Mucosa of descending colon (tissue), 3 donors: Measurements from ENCODE around the gene ALDH3A1. TPM values are rescaled to one million over a fixed set of nuclear protein-coding genes. Genes with fewer than 3 reads are reported as not detected.

Experiments used
- ATAC-seq: fragments of 200-7000 bp; cut with Tn5 transposase; one replicate; pipeline ENCODE4 v1.9.1; 2020; ENCODE audit warnings: mild to moderate bottlenecking, moderate library complexity
- DNase-seq, 3 donors: peaks; one replicate each; pipeline ENCODE4 v3.0.0-alpha.2; 2020
- H3K36me3 ChIP-seq: fragments of 200-600 bp; one replicate; pipeline ENCODE4 v1.8.0; 2021; ENCODE audit warnings: low read depth, mild to moderate bottlenecking
- H3K4me1 ChIP-seq: fragments of 200-600 bp; one replicate; pipeline ENCODE4 v1.8.0; 2021; ENCODE audit warnings: low read depth, mild to moderate bottlenecking
- H3K4me3 ChIP-seq: fragments of 200-600 bp; one replicate; pipeline ENCODE4 v1.8.0; 2021; ENCODE audit warnings: mild to moderate bottlenecking
- H3K9me3 ChIP-seq: fragments of 200-600 bp; one replicate; pipeline ENCODE4 v1.8.0; 2021; ENCODE audit warnings: mild to moderate bottlenecking
- CTCF ChIP-seq: fragments of 200-600 bp; IDR thresholded peaks from one replicate; pipeline ENCODE4 v1.8.0; 2022; ENCODE audit warnings: antibody characterized with exemption, mild to moderate bottlenecking
- intact Hi-C, 2 donors: fragments of 100-400 bp; cut with DNase I in 1 of 2; cut with micrococcal nuclease in 1 of 2; formaldehyde crosslinking; loops; one replicate each; pipeline versions ENCODE4 v1.11.0 to v1.11.1; 2022; cut with DNase I, micrococcal nuclease
- total RNA-seq, 3 donors: library from RNA; stranded (reverse); fragmentation: NEBNext Ultra II Directional in 2 of 3; extraction: Animal tissue kit (Norgen Biotek cat#: 25700) in 2 of 3; gene quantifications; one replicate each; pipeline versions ENCODE4 v1.2.1 to v1.2.4, GENCODE V29; 2021 to 2023
- donor health status: DM: no; HTN: no; CAD: no; lungs with moderate emphysema.
- donor health status: DM: no; HTN: no; CAD: no.
- donor health status: DM: no; HTN: yes; CAD: no.

The ALDH3A1 gene
- total RNA-seq, 3 donors from 2014 or later: 0.60 to 5.9 (median 3.1) TPM

DNA sequence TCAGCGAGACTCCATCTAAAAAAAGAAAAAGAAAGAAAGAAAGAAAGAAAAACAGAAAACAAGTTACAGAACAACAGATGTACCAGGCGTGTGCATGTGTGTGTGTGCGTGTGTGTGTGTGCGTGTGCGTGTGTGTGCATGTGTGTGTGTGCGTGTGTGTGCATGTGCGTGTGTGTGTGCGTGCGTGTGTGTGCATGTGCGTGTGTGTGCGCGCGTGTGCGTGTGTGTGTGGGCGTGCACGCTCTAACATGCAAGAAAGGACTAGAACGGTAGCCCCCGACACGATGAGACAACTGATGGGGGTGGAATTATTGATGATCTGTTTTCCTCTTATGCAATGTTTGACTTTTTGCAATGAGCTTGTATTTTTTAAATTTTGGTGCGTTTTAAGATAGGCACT, 1.6 kb downstream of the ALDH3A1 start:
- no peak overlapping the region for H3K4me3 ChIP-seq
- intact Hi-C loops: no loop called here
- no peak for DNase-seq
- no peak for ATAC-seq
- H3K9me3 ChIP-seq: no peaks in the 10 kb centered on the region
- peaks cover 20% of the 10 kb centered on the region for H3K4me1 ChIP-seq
- no peaks in the 10 kb centered on the region for H3K36me3 ChIP-seq
- no peak for TF ChIP-seq CTCF

GRCh38 chr17:19744922-19745757, 3.0 kb downstream of the ALDH3A1 start:
- Histone ChIP-seq H3K9me3 (no peaks in the 10 kb centered on the region), H3K36me3 (no peaks in the 10 kb centered on the region), H3K4me3 (no peak overlapping the region), H3K4me1 (peaks cover 20% of the 10 kb centered on the region)
- ATAC-seq (peak; percentile 93), DNase-seq (peak; percentile 93 to 99 (median 98))
- intact Hi-C loops: no loop called here
- TF ChIP-seq CTCF: peak; percentile 99

DNA sequence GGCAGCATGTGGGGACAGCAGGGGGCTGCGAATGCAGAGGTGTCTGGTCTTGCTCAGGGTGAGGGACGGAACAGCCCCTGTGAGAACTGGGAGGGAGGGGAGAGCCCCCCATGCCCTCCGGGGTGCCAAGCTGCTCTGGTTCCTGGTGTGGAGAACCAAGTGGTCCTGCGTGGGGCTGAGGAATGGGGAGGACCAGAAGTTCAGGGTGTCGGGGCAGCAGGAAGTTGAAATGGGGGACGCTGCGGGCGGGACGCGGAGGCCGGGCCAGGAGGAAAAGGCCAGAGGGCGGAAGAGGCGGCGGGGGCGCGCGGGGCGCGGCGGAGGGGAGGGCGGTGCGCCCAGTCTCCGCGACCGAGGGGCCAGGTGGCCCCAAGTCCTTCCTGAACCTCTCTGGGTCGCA, 3.6 kb downstream of the ALDH3A1 start:
- intact Hi-C loops: no loop called here
- ATAC-seq (peak; percentile 33), DNase-seq (peak in 1 of 3 donors; percentile 65)
- peaks cover 20% of the 10 kb centered on the region for H3K4me1 ChIP-seq
- H3K9me3 ChIP-seq: no peaks in the 10 kb centered on the region
- H3K4me3 ChIP-seq: no peak overlapping the region
- no peaks in the 10 kb centered on the region for H3K36me3 ChIP-seq
- TF ChIP-seq CTCF: no peak

DNA sequence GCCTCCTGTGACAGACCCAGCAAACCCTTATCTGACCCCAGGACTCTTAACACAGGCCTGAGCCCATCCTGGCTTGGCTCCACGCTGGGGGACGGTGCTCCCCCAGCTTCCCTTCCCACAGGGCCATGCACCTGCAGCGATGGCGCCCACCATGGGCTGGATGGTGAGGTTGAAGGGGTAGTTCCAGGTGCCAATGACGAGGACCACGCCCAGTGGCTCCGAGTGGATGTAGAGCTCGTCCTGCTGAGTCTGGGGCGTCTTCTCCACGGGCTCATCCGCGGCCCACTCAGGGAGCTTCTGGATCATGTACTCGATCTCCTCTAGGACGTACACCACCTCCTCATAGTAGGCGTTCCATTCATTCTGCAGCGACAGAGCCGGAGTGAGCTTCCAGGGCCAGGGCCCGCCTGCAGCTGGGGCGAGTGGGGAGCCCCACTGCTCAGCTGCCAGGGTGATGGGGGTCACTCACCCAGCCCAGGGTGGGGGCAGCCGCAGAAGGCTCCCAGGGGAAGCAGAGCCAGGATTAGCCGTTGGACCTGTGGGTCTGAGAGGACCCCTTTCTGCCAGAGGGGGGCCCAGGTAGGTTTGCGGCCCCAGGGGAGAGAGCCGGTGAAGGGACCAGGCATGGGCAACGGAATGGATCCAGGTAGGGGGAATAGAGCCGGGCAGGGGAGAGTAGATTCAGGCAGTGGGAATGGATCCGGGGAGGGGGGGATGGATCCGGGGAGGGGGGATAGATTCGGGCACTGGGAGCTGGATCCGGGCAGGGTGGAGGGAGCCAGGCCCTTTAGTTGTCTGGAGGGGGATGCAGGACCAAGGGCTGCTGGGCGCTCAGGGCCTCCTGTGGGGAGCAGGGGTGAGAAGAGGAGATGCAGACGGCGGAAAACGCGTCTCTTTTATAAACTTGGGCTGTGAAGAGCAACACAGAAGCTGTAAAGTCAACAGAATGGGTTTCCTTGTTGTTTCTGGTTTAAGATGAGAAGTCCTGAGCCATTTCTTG, 4.7 kb downstream of the ALDH3A1 start:
- DNase-seq: peak in 1 of 3 donors; percentile 52
- TF ChIP-seq CTCF: no peak

GRCh38 chr17:19742495-19742894, 5.6 kb downstream of the ALDH3A1 start:
- no peak overlapping the region for H3K4me3 ChIP-seq
- TF ChIP-seq CTCF: no peak
- peaks cover 10% of the 10 kb centered on the region for H3K4me1 ChIP-seq
- DNase-seq (no peak), ATAC-seq (no peak)
- intact Hi-C loops: no loop called here
- H3K36me3 ChIP-seq: no peaks in the 10 kb centered on the region
- H3K9me3 ChIP-seq: no peaks in the 10 kb centered on the region

More for the DNA sequence above, 4.7 kb downstream of the ALDH3A1 start:
- H3K36me3 ChIP-seq: no peaks in the 10 kb centered on the region
- H3K4me3 ChIP-seq: no peak overlapping the region
- no peaks in the 10 kb centered on the region for H3K9me3 ChIP-seq
- no peak for ATAC-seq
- peaks cover 14% of the 10 kb centered on the region for H3K4me1 ChIP-seq
- intact Hi-C loops: no loop called here
